HG03066 (cell line): Measurements from ENCODE around the gene SMAD2.

Source experiments
- ATAC-seq: cut with Tn5 transposase; IDR thresholded peaks from one replicate; pipeline ENCODE4 v1.9.1; 2021; ENCODE audit warnings: low read depth; ENCODE audit not compliant: unreplicated experiment

Gene SMAD2

GRCh38 chr18:47932603-47933002 lies 2.1 kb upstream of the SMAD2 start:
- ATAC-seq = no peak

- ATAC-seq = no peak
Measured at GRCh38 chr18:47932190-47932589, 1.7 kb upstream of the SMAD2 start.

- no peak for ATAC-seq
Measured at GRCh38 chr18:47931718-47932103, 1.3 kb upstream of the SMAD2 start.

- ATAC-seq = peak; percentile 84
Measured at GRCh38 chr18:47930931-47931717, 665 bp upstream of the SMAD2 start.

GRCh38 chr18:47929681-47930198 lies 719 bp downstream of the SMAD2 start:
- no peak for ATAC-seq

- no peak for ATAC-seq
Measured at GRCh38 chr18:47928466-47928865, 2.0 kb downstream of the SMAD2 start.

- ATAC-seq = no peak
Measured at GRCh38 chr18:47926101-47926850, 4.2 kb downstream of the SMAD2 start.

GRCh38 chr18:47919916-47920315 lies 10.5 kb downstream of the SMAD2 start:
- no peak for ATAC-seq

- ATAC-seq = no peak
Measured at GRCh38 chr18:47917923-47918610, 12.4 kb downstream of the SMAD2 start.

GRCh38 chr18:47915930-47916329 lies 14.5 kb downstream of the SMAD2 start:
- no peak for ATAC-seq

GRCh38 chr18:47915229-47915628 lies 15.2 kb downstream of the SMAD2 start:
- no peak for ATAC-seq

GRCh38 chr18:47912794-47913585 lies 17.5 kb downstream of the SMAD2 start:
- ATAC-seq = no peak

GRCh38 chr18:47912343-47912742 lies 18.1 kb downstream of the SMAD2 start:
- ATAC-seq = no peak

GRCh38 chr18:47911877-47912276 lies 18.6 kb downstream of the SMAD2 start:
- ATAC-seq = no peak

- no peak for ATAC-seq
Measured at GRCh38 chr18:47909484-47909883, 21.0 kb downstream of the SMAD2 start.

- ATAC-seq = no peak
Measured at GRCh38 chr18:47908592-47908991, 21.9 kb downstream of the SMAD2 start.

- ATAC-seq = no peak
Measured at GRCh38 chr18:47906408-47906807, 24.1 kb downstream of the SMAD2 start.

GRCh38 chr18:47903809-47904208 lies 26.6 kb downstream of the SMAD2 start:
- ATAC-seq = no peak

GRCh38 chr18:47901624-47902362 lies 28.7 kb downstream of the SMAD2 start:
- ATAC-seq = peak; percentile 95
